Upper lobe of left lung (tissue), 6 donors: Measurements from ENCODE around the gene TNFRSF12A. TPM values are rescaled to one million over a fixed set of nuclear protein-coding genes. Genes with fewer than 3 reads are reported as not detected.
A peak's percentile ranks its signal among the peaks of the same experiment; 100 is the strongest.

Experiments
- ATAC-seq, 2 donors: fragments of 200-7000 bp; cut with Tn5 transposase; one replicate each; pipeline ENCODE4 v1.9.1; 2022; ENCODE audit warnings: mild to moderate bottlenecking in 2 of 2, moderate library complexity in 2 of 2; ENCODE audit not compliant: low FRiP score in 2 of 2
- DNase-seq, 2 donors: peaks; one replicate each; pipeline ENCODE4 v3.0.0-alpha.2; 2019 to 2020
- H3K27ac ChIP-seq, 4 donors: fragments of 200-600 bp; sonication (generic); one replicate each; pipeline ENCODE4 v1.5.1; 2016 to 2019
- H3K27me3 ChIP-seq, 4 donors: fragments of 200-600 bp; sonication (generic); one replicate each; pipeline ENCODE4 v1.5.1; 2017 to 2019
- H3K36me3 ChIP-seq, 4 donors: fragments of 200-600 bp; sonication (generic); one replicate each; pipeline ENCODE4 v1.5.1; 2016 to 2019
- H3K4me1 ChIP-seq, 4 donors: fragments of 200-600 bp; sonication (generic); one replicate each; pipeline ENCODE4 v1.5.1; 2018 to 2019
- H3K4me3 ChIP-seq, 4 donors: fragments of 200-600 bp; sonication (generic); one replicate each; pipeline ENCODE4 v1.5.1; 2017 to 2019; ENCODE audit warnings: mild to moderate bottlenecking in 2 of 4, moderate library complexity in 1 of 4
- H3K9me3 ChIP-seq, 4 donors: fragments of 200-600 bp; sonication (generic); one replicate each; pipeline ENCODE4 v1.5.1; 2018 to 2019
- EP300 ChIP-seq, 4 donors: sonication (generic); formaldehyde crosslinking; IDR thresholded peaks; one replicate each; pipeline ENCODE4 v1.5.1; 2017; ENCODE audit warnings: antibody characterized with exemption in 4 of 4, control low read depth in 2 of 4
- POLR2A ChIP-seq, 4 donors: fragments of 450-650 bp; IDR thresholded peaks; one replicate each; pipeline ENCODE4 v1.5.1; 2016 to 2017; ENCODE audit warnings: antibody characterized with exemption in 4 of 4, mild to moderate bottlenecking in 2 of 4
- POLR2AphosphoS5 ChIP-seq, 2 donors: sonication (generic); formaldehyde crosslinking; IDR thresholded peaks; one replicate each; pipeline ENCODE4 v1.5.1; 2017; ENCODE audit warnings: antibody characterized with exemption in 2 of 2
- WGBS, 2 donors: methylation state at CpG; one replicate each; pipeline ENCODE4 v1.1.5; 2017 to 2018; 5-methylcytosine and 5-hydroxymethylcytosine counted together
- total RNA-seq, 6 donors: library from RNA; depleted of rRNA in 4 of 6; stranded (reverse); fragments of >200 nt in 4 of 6; gene quantifications; one replicate each; pipeline versions ENCODE4 v1.1.0 to v1.2.1, GENCODE V29; 2016 to 2021
- TF ChIP-seq, protein P1 (sequence below), 6 experiments: fragments of 450-650 bp in 4 of 6; fragments of 200-600 bp in 2 of 6; sonication (generic) in 2 of 6; IDR thresholded peaks; one replicate each; pipeline ENCODE4 v1.5.1; 2016 to 2019; ENCODE audit warnings: antibody characterized with exemption in 6 of 6
- donor health status: DM: no; HTN: no; CAD: no; lungs with moderate emphysema.
- donor health status: DM: no; HTN: yes; CAD: no; lungs with severe emphysema.

TNFRSF12A gene
- total RNA-seq, 6 donors from 2014 or later, result 37.7 to 431 (median 76.5) TPM

DNA sequence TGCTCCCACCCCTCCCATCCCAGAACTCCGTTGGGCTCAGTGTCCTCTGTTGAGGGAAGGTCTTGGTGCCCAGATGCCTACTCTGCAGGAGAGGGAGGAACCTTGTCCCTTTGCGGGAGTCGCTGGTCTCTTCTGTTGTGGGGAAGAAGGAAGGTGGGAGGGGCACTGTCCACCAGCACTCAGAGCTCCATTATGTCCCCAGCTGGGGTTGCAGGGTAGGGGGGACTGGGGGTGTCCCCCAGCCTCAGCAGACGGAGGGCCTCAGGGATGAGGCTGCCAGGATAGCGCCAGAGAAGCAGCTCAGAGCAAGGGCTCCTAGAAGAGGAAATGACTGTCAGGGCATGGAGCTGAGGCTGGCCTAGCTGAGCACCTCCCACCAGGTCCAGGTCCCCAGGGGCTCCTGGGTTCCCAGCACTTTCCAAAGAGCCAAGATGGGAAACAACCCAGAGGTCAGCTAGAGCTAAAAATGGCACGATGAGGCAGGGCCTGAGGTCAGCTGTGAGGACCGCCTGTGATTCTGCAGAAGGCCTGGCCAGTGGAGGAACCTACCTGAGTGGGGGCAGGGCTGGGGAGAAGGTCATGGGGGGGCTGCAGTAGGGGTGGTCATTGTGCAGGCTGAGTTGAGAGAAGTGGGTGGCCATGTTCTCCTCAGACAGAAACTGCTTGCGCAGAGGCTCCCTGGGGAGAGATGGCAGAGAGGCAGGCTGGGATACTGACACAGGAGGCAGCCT lies 2.7 kb downstream of the TNFRSF12A start:
- Histone ChIP-seq H3K4me1 (peaks cover 45 to 73% (median 53%) of the 10 kb centered on the region in 4 donors), H3K4me3 (peak overlapping the region; percentile 57 to 91 (median 69)), H3K9me3 (no peaks in the 10 kb centered on the region), H3K27ac (peak overlapping the region; percentile 94 to 97 (median 97)), H3K36me3 (peaks cover 3 to 23% (median 20%) of the 10 kb centered on the region in 4 donors), H3K27me3 (peaks cover 0 to 4% (median 1%) of the 10 kb centered on the region in 4 donors)
- WGBS, 2 donors, result 57 to 71% methylated on average over 5 to 8 of the region's 8 CpGs
- TF ChIP-seq, protein P1, sequence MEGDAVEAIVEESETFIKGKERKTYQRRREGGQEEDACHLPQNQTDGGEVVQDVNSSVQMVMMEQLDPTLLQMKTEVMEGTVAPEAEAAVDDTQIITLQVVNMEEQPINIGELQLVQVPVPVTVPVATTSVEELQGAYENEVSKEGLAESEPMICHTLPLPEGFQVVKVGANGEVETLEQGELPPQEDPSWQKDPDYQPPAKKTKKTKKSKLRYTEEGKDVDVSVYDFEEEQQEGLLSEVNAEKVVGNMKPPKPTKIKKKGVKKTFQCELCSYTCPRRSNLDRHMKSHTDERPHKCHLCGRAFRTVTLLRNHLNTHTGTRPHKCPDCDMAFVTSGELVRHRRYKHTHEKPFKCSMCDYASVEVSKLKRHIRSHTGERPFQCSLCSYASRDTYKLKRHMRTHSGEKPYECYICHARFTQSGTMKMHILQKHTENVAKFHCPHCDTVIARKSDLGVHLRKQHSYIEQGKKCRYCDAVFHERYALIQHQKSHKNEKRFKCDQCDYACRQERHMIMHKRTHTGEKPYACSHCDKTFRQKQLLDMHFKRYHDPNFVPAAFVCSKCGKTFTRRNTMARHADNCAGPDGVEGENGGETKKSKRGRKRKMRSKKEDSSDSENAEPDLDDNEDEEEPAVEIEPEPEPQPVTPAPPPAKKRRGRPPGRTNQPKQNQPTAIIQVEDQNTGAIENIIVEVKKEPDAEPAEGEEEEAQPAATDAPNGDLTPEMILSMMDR (IDR thresholded peaks at IDR 0.05), result no peak
- TF ChIP-seq EP300 (IDR thresholded peaks at IDR 0.05) (no peak), POLR2AphosphoS5 (IDR thresholded peaks at IDR 0.05) (no peak), POLR2A (IDR thresholded peaks at IDR 0.05) (no peak)
- DNase-seq (no peak), ATAC-seq (no peak)

DNA sequence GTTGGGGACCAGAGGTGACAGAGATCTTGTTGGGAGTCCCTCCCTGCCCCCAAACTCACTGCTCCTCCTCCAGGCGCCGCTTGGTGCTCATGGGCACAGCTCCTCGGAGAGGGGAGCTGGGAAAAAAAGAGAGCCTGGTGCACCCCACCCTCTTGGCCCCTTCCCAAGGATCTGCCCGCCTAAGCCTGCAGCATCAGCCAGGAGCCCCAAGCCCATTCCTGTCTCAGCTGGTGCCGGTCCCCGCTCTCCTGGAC lies 3.2 kb downstream of the TNFRSF12A start:
- 34 to 80% methylated on average over 2 to 6 of the region's 6 CpGs for WGBS, 2 donors
- H3K27me3 ChIP-seq, result no peaks in the 10 kb centered on the region
- ATAC-seq (peak in 1 of 2 donors; percentile 0), DNase-seq (no peak)
- TF ChIP-seq, protein P1 (IDR thresholded peaks at IDR 0.05), result no peak
- no peak for TF ChIP-seq POLR2A (IDR thresholded peaks at IDR 0.05)
- TF ChIP-seq POLR2AphosphoS5 (IDR thresholded peaks at IDR 0.05), result no peak
- no peak for TF ChIP-seq EP300 (IDR thresholded peaks at IDR 0.05)
- H3K9me3 ChIP-seq, result no peaks in the 10 kb centered on the region
- peaks cover 3 to 23% (median 20%) of the 10 kb centered on the region in 4 donors for H3K36me3 ChIP-seq
- peak overlapping the region; percentile 57 to 91 (median 69) for H3K4me3 ChIP-seq
- peaks cover 43 to 74% (median 52%) of the 10 kb centered on the region in 4 donors for H3K4me1 ChIP-seq
- peak overlapping the region; percentile 94 to 97 (median 97) for H3K27ac ChIP-seq

DNA sequence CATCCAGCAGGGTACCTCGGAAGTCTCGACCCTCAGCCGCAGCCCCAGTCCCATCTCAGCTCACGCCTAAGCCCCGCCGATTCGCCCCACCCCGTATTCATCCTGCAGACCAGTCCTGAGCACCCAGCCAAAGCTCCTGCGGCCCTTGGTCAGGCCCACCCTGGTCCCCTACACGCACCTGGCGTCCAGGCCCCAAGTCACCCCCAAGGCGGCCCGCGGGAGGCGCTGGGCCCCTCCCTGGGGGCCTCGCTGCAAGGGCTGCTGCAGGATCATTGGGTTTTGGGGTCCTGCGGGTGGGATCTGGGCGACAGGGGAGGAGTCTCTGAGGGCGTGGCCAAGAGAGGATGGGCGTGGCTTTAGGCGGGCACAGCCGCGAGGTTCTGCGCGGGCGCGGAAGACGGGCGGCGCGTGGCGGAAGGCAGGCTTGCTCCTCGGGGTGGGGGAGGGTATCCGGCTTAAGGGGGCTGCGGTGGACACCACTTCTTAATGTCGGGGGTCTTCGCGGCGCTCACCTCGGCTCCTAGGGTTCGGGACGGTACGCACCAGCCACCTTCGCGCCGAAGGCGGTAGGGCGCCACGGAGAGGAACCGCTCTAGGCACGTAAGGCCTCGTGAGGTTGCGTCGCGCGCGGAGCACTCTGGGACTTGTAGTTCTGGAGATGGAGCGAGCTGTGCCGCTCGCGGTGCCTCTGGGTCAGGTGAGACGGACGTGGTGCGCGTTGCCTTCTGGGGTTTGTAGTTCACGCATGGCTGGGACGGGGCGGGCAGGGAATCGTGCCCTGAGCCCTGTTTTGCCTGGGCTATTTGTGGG lies 3.7 kb downstream of the TNFRSF12A start, which contains the start of the genes HCFC1R1 and THOC6:
Gene HCFC1R1, minus strand, starts transcription at position 274 of the 810 bp plus-strand sequence. Its CDS starts 1 bp downstream, at position 273.
Gene THOC6, plus strand, starts transcription at position 367 of the 810 bp plus-strand sequence. Its CDS starts 292 bp downstream, at position 659.
- DNase-seq, result peak; percentile 97 to 99
- Histone ChIP-seq H3K4me3 (peak within 1 kb of the TSS; percentile 57 to 91 (median 69)), H3K36me3 (peaks cover 3 to 23% (median 20%) of the 10 kb centered on the region in 4 donors), H3K27me3 (no peaks in the 10 kb centered on the region), H3K4me1 (peaks cover 40 to 75% (median 57%) of the 10 kb centered on the region in 4 donors), H3K27ac (peak within 1 kb of the TSS; percentile 94 to 97 (median 97)), H3K9me3 (no peaks in the 10 kb centered on the region)
- 0 to 1% methylated on average over 10 to 51 of the region's 69 CpGs for WGBS, 2 donors
- peak; percentile 77 to 90 for ATAC-seq
- TF ChIP-seq, protein P1 (IDR thresholded peaks at IDR 0.05), result peak in 2 of 6 experiments; percentile 19 to 20
- TF ChIP-seq EP300 (IDR thresholded peaks at IDR 0.05), result peak in 1 of 4 donors; percentile 42
- TF ChIP-seq POLR2A (IDR thresholded peaks at IDR 0.05), result peak in 2 of 4 donors; percentile 62 to 85
- peak; percentile 91 to 92 for TF ChIP-seq POLR2AphosphoS5 (IDR thresholded peaks at IDR 0.05)

DNA sequence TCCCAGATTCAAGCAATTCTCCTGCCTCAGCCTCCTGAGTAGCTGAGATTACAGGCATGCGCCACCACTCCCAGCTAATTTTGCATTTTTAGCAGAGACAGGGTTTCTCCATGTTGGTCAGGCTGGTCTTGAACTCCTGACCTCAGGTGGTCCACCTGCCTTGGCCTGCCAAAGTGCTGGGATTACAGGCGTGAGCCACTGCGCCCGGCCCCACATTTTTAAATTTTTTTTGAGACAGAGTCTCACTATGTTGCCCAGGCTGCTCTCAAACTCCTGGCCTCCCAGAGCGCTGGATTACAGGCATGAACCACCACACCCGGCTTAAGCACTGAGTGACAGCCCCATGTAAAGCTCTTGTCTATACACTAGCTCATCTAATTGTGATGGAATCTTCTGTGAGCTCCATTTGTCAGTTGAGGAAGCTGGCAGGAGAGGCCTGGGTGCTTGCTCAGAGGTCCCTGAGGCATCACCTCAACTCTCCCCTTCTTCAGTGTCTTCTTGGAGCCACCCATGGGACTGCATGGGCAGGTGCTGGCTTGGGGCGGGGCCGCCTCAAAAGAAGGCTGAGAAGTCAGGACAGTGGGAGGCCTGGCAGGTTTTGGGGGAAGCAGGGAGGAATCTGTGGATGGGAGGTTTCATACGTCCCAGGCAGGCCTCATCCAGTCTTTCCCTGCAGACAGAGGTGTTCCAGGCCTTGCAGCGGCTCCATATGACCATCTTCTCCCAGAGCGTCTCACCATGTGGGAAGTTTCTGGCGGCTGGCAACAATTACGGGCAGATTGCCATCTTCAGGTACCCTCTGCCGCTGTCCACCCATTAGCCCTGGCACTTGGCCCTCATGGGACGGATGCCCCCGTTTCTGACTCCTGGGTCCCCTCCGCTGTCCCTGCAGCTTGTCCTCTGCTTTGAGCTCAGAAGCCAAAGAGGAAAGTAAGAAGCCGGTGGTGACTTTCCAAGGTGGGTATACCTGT lies 5.1 kb downstream of the TNFRSF12A start:
- no peaks in the 10 kb centered on the region for H3K9me3 ChIP-seq
- no peak for ATAC-seq
- no peak for DNase-seq
- no peak overlapping the region for H3K4me3 ChIP-seq
- 95 to 96% methylated on average over 17 to 18 of the region's 18 CpGs for WGBS, 2 donors
- peaks cover 0 to 12% (median 5%) of the 10 kb centered on the region in 4 donors for H3K27me3 ChIP-seq
- peaks cover 3 to 23% (median 20%) of the 10 kb centered on the region in 4 donors for H3K36me3 ChIP-seq
- H3K27ac ChIP-seq, result no peak overlapping the region
- TF ChIP-seq, protein P1 (IDR thresholded peaks at IDR 0.05), result no peak
- TF ChIP-seq POLR2AphosphoS5 (IDR thresholded peaks at IDR 0.05), result no peak
- no peak for TF ChIP-seq POLR2A (IDR thresholded peaks at IDR 0.05)
- peaks cover 39 to 75% (median 59%) of the 10 kb centered on the region in 4 donors for H3K4me1 ChIP-seq
